ENCODE results near the gene CEP126.
"Not testable (repeated sequence)": the region's sequence is repeated elsewhere in the genome, so short reads cannot be mapped to it uniquely, and the experiment has no call there.

Gene CEP126

DNA sequence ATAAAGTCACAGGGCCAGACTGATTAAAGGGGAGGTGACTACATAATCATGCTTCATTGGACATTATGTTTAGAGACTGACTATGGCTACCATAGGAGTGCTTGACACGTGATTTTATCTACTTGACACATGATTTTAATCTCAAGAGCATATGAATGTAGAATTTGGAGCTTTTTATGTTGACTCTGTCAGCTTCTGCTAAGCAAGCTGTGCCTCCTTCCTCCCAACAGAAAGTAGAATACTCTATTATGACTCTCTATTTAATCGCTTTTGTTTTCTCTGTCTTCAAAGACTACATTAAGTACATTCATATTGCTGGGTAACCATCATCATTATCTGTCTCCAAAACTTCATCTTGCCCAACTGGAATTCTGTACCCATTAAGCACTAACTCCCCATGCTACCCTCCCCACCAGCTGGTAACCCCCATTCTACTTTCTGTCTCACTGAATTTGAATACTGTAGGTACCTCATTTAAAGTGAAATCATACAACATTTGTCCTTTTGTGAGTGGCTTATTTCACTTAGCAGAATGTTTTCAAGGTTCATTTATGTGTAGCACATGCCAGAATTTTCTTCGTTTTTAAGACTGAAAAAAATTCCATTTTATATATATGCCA, 26.2 kb downstream of the CEP126 start:
- no peak for DNase-seq (ENCODE audit: low spot score)

DNA sequence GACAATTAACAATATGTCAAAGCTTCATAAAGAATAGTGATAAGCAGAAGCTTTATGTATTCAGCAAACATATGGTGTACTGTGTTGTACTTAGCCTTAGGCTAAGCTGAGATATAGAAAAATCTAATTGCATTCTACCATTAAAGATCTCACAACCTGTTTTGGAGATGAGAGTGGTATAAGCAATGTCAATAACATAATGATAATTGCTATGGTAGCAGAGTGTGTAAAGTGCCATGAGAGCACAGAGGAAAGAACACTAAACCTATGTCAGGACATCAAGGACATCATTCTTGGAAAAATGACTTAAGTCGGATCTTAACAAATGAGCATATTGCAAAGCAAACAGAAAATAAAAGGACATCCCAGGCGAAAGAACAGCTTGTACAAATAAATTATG, 30.1 kb downstream of the CEP126 start:
- no peak for DNase-seq (ENCODE audit: low spot score)

DNA sequence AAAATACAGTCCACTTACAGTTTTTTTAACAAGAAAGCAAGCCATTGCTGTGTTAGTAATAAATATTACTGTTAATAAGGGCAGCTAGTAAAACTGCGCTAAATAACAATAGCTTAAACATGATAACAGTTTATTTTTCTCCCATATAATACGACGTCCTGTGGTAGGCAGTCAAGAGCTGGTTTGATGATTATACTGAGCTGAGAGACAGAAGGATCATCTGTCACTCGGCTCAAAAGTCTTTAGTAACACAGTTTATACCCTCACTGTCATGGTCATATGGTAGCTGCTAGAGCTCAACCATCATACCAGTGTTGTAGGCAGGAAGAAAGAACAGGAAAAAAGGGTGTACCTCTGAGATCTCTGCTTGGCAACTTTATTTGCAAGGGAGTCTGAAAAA, 30.6 kb downstream of the CEP126 start:
- no peak for DNase-seq (ENCODE audit: low spot score)

DNA sequence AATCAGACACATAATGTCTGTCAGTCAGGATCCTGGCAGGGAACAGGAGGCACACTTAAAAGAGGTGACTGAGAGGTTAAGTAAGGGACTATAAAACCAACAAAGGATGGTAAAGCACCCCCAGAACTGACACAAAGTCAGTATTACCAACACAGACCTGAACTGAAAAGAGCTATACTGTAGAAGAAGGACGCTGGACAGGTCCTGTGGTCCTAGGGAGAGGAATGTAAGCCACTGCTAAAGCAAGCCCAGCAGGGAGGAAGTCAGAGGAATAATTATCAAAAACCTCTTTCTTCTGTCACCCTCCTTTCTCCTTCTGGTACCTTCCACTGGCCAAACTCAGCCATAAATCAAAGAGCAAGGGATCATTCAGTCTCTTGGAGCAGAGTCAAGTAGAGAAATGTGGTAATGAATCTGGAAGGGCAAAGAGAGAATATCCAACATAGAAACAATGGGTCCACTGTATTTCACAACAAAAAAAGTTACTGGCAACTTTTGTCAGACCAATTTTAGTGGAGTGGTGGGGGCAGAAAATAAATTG, 34.9 kb downstream of the CEP126 start:
- DNase-seq (ENCODE audit: low spot score): no peak

DNA sequence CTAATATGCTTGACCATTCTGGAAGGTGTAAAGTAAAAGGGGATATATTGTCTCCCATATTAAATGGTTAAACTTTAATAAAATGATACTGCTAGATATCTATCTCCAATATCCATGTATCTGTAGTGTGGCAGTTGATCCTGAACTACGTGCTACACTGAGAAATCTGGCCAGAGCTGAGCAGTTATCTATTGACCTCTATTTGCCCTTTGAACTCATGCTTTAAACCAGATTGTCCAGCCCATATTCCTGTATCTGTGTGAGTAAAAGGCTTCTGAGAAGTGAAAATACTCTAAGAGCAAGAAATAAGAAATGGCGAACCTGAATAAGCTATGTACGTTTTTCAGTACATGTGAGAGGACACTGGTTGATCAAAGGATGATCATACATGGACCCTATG, 40.5 kb downstream of the CEP126 start:
- no peak for DNase-seq (ENCODE audit: low spot score)

DNA sequence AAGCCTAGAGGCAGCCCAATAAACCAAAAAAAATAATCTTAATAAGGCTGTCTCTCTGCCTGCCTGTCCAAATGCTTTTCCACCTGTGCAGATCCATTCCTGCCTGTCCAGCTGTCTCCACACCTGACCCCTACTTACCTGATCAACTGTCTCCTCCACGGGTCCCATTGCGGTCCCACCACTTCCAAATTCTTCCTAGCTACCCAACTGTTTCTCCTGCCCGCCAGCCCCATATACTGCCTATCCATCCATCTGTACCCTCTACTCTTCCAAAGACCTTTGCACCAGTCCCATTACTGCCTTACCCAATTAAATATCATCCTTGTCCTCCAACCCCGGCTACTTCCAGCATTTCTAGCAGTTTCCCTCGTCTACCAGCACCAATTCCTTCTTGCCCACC, 40.9 kb downstream of the CEP126 start:
- no peak for DNase-seq (ENCODE audit: low spot score)

DNA sequence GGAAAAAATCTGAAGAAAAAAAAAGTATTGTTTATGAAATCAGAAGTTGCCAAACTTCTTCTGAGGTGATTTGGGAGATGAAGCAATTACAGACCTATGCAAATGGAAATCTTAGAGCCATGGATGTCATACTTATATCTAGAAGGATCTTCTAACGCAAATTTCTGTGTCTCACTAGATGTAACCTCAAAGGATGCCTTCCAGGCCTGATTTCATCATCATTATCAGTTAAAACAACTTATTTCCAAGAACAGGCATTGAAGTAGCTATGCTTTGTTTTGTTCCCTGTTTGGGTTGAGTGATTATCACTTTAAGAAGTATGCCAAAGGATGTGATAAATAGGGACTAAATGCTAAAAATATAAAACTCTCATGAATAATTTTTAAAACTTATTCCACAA, 45.4 kb downstream of the CEP126 start:
- no peak for DNase-seq (ENCODE audit: low spot score)

DNA sequence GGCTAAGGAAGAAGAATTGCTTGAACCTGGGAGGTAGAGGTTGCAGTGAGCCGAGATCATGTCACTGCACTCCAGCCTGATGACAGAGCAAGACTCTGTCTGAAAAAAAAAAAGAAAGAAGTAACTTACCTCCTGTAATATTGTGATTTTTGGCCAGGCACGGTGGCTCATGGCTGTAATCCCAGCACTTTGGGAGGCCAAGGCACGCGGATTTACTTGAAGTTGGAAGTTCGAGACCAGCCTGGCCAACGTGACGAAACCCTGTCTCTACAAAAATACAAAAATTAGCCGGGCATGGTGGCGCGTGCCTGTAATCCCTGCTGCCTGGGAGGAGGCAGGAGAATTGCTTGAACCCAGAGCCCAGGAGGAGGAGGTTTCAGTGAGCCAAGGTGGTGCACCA, 49.4 kb downstream of the CEP126 start:
- DNase-seq (ENCODE audit: low spot score): not testable (repeated sequence)

DNA sequence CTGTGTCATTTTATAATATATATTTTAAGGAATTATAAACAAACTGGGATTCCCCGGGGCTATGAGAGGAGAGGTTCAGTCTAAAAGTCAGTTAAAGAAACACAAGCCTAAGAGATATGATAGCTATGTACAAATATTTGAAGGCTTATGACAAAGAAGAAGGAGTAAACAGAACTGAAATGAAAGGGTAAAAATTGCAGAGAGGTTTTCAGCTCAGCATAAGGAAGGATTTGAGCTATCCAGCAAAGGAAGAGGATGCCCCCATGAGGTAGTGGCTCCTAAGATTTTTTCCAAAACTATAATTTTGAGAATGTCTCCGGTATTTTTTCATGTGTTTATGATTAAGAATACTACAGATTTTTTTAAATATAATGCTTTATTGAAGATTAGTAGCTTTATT, 59.4 kb downstream of the CEP126 start:
- DNase-seq (ENCODE audit: low spot score): no peak

DNA sequence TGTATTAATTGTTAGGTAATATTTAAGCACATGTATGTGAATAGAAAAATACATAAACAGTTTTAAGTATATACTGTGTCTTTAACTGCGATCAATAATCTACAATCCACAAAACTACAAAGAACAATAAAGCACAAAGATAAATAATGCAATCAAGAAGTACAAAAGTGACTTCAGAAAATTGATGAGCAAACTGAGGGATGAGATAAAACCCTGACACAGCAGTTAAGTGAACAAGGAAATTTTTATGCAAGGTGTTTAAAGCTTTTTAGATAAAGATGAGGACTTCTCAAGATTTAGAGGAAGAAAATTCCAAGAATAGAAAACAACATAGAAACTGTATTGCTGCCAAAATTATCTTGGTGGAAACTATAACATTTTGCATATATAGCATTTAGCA, 60.0 kb downstream of the CEP126 start:
- no peak for DNase-seq (ENCODE audit: low spot score)

DNA sequence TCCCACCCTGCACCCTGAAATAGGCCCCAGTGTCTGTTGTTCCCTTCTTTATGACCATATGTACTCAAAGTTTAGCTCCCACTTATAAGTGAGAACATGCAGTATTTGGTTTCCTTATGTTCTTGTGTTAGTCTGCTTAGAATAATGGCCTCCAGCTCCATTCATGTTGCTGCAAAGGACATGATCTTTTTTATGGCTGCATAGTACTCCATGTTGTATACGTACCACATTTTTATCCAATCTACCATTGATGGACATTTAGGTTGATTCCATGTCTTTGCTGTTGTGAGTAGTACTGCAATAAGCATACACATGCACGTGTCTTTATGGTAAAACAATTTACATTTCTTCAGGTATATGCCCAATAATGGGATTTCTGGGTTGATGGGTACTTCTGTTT, 60.9 kb downstream of the CEP126 start:
- DNase-seq (ENCODE audit: low spot score): no peak

DNA sequence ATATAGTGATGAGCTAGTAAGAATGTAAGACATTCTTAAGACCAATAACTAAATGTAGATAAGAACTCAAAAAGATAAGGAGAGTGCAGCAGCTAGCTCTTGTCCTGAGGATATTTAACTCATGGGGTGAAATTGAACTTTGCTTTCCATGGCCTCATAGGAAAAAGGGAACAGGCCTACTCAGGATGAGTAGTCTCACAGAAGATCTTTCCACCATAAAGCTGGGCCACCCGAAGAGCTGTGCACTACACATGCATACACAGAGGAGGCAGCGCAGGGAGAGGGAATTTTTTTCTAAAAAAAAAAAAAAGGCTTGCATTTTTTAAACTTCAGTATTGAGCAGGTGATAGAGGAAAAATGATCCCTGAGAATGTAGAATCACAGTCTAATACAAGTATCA, 72.6 kb downstream of the CEP126 start:
- DNase-seq (ENCODE audit: low spot score): no peak

DNA sequence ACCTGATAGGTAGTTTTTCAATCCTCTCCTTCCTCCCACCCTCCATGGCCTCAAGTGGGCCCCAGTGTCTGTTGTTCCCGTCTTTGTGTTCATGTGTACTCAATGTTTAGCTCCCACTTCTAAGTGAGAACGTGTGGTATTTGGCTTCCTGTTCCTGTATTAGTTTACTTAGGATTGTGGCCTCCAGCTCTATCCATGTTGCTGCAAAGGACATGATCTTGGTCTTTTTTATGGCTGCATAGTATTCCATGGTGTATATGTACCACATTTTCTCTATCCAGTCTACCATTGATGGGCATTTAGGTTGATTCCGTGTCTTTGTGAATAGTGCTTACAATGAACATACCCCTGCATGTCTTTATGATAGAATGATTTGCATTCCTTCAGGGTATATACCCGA, 78.4 kb downstream of the CEP126 start:
- DNase-seq (ENCODE audit: low spot score): no peak

DNA sequence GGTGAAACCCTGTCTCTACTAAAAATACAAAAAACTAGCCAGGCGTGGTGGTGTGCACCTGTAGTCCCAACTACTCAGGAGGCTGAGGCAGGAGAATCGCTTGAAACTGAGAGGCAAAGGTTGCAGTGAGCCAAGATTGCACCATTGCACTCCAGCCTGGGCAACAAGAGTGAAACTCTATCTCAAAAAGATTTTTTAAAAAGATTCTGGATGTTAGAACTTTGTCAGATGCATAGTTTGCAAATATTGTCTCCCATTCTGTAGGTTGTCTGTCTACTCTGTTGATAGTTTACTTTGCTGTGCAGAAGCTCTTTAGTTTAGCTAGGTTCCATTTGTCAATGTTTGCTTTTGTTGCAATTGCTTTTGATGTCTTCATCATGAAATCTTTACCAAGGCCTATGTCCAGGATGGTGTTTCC, 79.3 kb downstream of the CEP126 start:
- DNase-seq (ENCODE audit: low spot score): not testable (repeated sequence)

DNA sequence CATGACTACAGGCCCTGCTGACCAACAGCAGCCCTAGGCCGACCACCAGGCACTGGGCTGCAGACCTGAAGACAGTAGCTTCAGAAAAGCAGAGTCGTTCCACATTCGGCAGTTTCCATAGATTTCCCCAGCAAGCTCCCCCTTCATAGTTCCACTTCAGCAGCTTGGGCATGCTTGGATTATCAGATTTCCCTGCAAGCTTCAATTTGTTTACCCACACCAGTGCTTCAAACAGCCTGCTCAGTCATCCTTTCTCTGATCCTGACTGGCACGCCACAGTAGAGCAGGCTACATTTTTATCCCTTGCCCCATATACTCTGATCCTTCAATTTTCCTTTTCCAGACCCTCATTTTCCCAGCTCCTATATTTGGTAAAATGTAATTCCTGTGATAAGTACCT, 81.3 kb downstream of the CEP126 start:
- DNase-seq (ENCODE audit: low spot score): no peak

DNA sequence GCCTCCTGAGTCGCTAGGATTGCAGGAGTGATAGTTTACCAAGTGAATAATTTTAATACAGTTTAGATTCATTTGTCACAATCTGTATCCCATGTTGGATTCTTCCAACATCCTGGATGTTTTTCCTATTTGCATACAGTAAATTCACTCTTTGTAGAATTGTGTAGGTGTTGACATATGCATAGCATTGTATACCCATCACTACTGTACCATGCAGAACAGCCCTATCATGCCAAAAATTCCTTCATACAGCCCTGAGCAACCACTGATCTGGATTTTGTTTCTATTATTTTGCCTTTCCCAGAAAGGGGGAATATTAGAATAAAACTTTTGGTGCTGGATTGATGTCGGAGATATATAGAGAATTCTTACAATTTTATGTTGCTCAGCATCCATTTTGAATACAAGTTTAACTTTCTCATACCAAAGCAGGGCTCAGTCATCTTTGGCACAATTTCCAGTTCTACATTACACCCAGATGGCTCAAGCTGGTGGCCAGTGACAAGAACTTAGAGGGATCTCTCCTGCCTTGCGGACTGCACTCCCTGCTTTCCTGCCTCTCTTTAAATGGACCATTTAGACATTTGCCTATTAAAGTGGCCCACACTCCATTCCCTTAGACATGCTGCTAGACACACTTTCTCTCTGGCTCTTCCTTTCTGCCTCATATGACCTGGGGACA, 87.0 kb downstream of the CEP126 start:
- no peak for DNase-seq (ENCODE audit: low spot score)

DNA sequence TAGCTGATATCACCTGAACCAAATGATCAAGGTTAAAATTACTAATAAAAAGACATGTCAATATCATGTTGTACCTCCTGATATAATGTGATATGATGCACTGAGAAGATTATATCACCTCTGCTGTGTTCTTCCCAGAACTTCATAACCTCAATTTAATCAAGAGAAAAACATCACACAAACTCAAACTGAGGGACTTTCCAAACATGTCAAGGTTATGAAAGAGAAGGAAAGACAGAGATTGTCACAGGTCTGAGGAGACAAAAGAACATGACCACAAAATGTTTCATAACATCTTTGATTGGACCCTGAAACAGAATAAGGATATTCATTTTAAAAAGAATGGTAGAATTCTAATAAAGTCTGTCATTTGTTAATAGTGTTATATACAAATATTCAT, 89.4 kb downstream of the CEP126 start:
- DNase-seq (ENCODE audit: low spot score): no peak

DNA sequence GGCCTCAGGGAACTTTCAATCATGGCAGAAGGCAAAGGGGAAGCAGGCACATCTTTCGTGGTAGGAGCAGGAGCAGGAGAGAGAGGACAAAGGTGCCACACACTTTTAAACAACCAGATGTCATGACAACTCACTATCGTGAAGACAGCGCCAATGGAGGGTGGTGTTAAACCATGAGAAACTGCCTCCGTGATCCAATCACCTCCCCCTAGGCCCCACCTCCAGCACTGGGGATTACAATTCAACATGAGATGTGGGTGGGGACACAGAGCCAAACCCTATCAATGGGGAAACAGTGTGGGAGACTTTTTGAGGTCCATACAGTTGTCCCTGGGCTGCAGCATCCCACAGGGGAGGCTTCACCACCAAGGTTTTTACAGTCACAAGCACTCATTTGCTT, 90.5 kb downstream of the CEP126 start:
- DNase-seq (ENCODE audit: low spot score): no peak

DNA sequence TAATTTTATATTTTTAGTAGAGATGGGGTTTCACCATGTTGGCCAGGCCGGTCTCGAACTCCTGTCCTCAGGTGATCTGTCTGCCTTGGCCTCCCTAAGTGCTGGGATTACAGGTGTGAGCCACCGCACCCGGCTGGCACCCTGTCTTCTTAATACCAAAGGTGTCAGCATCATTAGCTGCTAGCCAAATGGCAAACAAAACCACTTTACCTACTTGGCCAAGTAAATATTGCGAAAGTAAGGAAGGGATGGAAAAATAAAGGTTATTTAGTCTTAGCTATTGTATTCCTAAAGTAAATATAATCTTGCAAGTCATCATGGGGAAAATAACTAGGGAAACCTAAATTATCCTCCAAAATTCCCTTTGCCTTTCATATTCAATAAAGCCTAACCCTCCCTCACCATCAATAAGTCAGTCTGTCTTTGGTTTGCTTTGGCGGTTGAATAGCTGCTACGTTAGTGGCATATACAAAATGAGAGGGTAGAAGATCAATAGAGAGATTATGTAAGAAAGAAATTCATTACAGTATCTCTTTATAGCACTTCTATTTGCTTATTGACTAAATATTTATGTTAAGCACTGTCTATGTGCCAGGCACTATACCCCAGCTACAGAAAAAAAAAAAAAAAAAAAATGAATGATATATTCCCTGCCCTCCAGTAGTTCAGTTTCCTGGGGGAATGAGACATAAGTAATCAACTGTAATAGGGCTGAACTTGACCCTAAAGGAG, 92.2 kb downstream of the CEP126 start:
- no peak for DNase-seq (ENCODE audit: low spot score)

DNA sequence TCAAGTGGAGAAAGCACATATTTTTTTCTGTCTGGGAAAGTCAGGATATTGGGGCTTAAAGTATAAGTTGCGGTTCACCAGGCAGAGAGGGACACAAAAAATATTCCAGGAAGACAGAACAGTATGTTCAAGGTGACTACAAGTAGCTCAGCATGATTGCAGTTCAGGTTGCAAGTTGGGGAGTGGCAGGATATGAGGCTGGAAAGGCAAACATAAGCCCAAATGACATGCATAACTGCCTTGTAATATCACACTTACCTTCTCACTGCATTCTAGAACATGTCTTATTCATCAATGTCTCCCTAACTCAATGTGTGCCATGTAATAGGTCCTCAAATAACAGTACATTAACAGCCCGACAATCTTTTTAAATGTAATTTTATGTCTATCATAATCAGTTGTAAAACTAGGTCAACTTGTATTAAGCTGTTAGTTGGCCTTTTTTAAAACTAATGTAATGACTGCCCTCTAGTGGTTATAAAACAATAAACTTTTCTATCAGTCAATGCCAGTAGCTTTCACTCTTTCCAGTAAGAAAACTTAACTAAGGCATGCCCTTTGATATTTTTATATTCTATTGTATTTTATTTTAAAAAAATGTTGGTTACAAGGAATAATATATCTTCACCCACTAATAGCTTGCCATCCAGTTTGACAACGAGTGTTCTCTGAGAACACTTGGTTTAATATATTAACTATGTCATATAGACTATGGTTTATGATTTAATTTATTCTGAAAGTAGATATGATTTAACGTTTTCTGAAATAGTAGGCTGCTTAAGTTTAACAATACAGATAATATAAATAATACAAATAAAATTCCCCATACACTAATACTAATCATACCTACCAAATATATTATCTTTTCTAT, 93.0 kb downstream of the CEP126 start:
- no peak for DNase-seq (ENCODE audit: low spot score)

DNA sequence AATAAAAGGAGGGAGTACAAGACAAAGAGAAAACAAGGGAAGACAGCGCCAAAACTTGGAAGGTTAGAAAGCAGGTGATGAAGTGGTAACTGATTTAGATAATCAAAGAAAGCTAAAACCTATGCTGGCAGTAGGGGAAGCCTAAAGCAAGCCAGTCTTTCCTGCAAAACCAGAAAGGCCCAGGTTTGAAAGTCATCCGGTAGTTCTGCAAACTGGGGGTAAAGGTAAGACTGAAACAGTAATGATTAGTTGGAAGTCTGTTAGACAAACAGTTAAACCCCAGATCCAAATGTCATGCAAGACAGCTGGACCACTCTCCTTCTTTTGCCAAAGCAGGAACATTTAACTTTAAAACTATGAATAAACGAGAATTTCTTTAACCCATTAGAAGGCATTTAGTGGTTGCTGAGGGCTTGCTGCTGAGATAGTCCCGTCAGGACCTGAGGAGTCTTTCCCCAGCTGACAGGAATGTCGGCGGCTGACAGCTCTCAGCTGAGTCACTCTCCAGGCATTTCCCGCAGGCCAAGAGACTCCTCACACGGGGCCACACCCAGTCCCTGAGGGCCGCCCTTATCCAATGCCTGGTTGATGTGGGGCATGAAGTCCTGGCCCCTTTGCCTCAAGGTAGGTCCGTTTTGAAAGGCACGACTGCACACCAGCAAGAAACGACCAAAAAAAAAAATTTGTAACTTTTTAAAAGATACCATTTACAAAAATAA, 96.1 kb downstream of the CEP126 start:
- DNase-seq (ENCODE audit: low spot score): no peak

DNA sequence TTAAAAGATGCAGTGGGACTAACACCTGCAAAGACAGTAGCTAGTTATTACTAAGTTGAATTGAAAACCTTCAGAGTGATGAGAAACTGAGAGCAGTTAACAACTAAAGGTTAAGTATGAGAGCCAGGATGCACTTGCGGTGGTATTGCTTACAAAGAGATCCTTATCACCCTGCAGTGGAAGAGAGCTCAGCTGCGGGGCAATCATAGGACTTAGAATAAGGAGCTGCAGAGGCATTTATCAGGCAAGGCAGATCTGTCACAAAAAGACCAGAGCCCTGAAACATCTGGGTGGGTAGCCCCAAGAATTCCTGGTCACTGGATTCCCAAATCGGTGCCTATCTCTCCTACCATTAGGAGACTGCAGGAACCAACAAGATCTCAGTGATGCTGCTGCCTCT, 98.1 kb downstream of the CEP126 start:
- no peak for DNase-seq (ENCODE audit: low spot score)

Data from left forelimb (tissue), 1 donor.